H1 (cell line): Measurements from ENCODE around the gene OBP2B. TPM values are rescaled to one million over a fixed set of nuclear protein-coding genes. Genes with fewer than 3 reads are reported as not detected.

Experiments used
- CTCF ChIA-PET: fragments of 300-600 bp; sonication (Branson Sonifier 250); formaldehyde crosslinking; loops from one replicate; lab custom pipeline; 2021; ENCODE audit not compliant: partially characterized antibody; lab: Charles Lee
- POLR2A ChIA-PET: fragments of 300-600 bp; sonication (Branson Sonifier 250); formaldehyde crosslinking; loops from one replicate; lab custom pipeline; 2021; ENCODE audit warnings: inconsistent platforms; ENCODE audit not compliant: partially characterized antibody; lab: Charles Lee
- DNase-seq, 2 experiments: peaks; one replicate each; pipeline versions ENCODE4 v3.0.0 to v3.0.0-alpha.2; 2010 to 2022; ENCODE audit warnings: low spot score in 2 of 2, low read depth in 1 of 2, mixed read lengths in 1 of 2
- FAIRE-seq: peaks from 2 replicates; lab custom pipeline; 2011; peaks lifted over from hg19 to GRCh38; lab: Jason Lieb, UNC
- H2AFZ ChIP-seq: 2 replicates; pipeline ENCODE4 v1.8.1; 2012; ENCODE audit warnings: low read length, inconsistent platforms
- H2AK5ac ChIP-seq: 2 replicates; pipeline ENCODE4 v1.6.1; 2013; ENCODE audit warnings: low read depth, low read length
- H2BK120ac ChIP-seq: replicated peaks from 2 replicates; pipeline ENCODE3; 2013; ENCODE audit warnings: low read depth, low read length, inconsistent platforms
- H2BK12ac ChIP-seq: 2 replicates; pipeline ENCODE4 v1.6.1; 2013; ENCODE audit warnings: low read depth, low read length
- H2BK15ac ChIP-seq: 2 replicates; pipeline ENCODE4 v1.6.1; 2013; ENCODE audit warnings: low read length
- H2BK20ac ChIP-seq: 2 replicates; pipeline ENCODE4 v1.6.1; 2013; ENCODE audit warnings: low read length
- H2BK5ac ChIP-seq: 2 replicates; pipeline ENCODE4 v1.6.1; 2013; ENCODE audit warnings: low read depth, low read length
- H3K14ac ChIP-seq: 2 replicates; pipeline ENCODE4 v1.6.1; 2013; ENCODE audit warnings: inconsistent platforms; ENCODE audit not compliant: insufficient read length
- H3K18ac ChIP-seq: 2 replicates; pipeline ENCODE4 v1.6.1; 2013; ENCODE audit warnings: low read length; ENCODE audit errors: extremely low read depth
- H3K23ac ChIP-seq: 2 replicates; pipeline ENCODE4 v1.6.1; 2013; ENCODE audit warnings: inconsistent platforms; ENCODE audit not compliant: insufficient read length
- H3K23me2 ChIP-seq: 2 replicates; pipeline ENCODE4 v1.6.1; 2013; ENCODE audit warnings: low read depth, low read length
- H3K27ac ChIP-seq: 2 replicates; pipeline ENCODE4 v1.6.1; 2011; ENCODE audit warnings: low read depth, low read length, inconsistent platforms
- H3K27me3 ChIP-seq, 4 experiments: replicated peaks in 1 of 4; 1 replicate in 1 of 4; 2 replicates in 3 of 4; pipeline versions ENCODE4 v1.6.1 to v1.8.1; 2011 to 2013; ENCODE audit warnings: low read length in 3 of 4, mild to moderate bottlenecking in 3 of 4, inconsistent platforms in 2 of 4, mixed read lengths in 2 of 4, moderate library complexity in 1 of 4; ENCODE audit not compliant: control insufficient read depth in 3 of 4, insufficient read depth in 3 of 4; ENCODE audit errors: extremely low read depth in 1 of 4
- H3K36me3 ChIP-seq, 4 experiments: 2 replicates each; pipeline versions ENCODE4 v1.6.1 to v1.8.1; 2011 to 2013; ENCODE audit warnings: mild to moderate bottlenecking in 4 of 4, low read length in 3 of 4, moderate library complexity in 2 of 4, control low read depth in 1 of 4, inconsistent platforms in 1 of 4; ENCODE audit not compliant: insufficient read depth in 4 of 4, control insufficient read depth in 2 of 4
- H3K4ac ChIP-seq: replicated peaks from 2 replicates; pipeline ENCODE3; 2013; ENCODE audit warnings: low read length, low read depth, mixed read lengths, inconsistent platforms; ENCODE audit not compliant: insufficient read length
- H3K4me1 ChIP-seq, 4 experiments: replicated peaks in 1 of 4; 1 replicate in 1 of 4; 2 replicates in 3 of 4; pipeline versions ENCODE4 v1.6.1 to v1.8.1; 2011 to 2013; ENCODE audit warnings: low read length in 3 of 4, inconsistent platforms in 2 of 4, mixed read lengths in 1 of 4; ENCODE audit not compliant: insufficient read depth in 4 of 4, control insufficient read depth in 3 of 4
- H3K4me2 ChIP-seq, 2 experiments: 2 replicates each; pipeline versions ENCODE4 v1.6.1 to v1.8.1; 2011 to 2013; ENCODE audit warnings: low read depth in 2 of 2, low read length in 2 of 2, control low read depth in 1 of 2, inconsistent platforms in 1 of 2, mild to moderate bottlenecking in 1 of 2; ENCODE audit not compliant: insufficient read depth in 1 of 2
- H3K4me3 ChIP-seq, 4 experiments: fragments of 200-600, 300-600 bp in 1 of 4; sonication (generic), shearing (Covaris generic), sonication (Bioruptor Twin) in 1 of 4; 2 replicates each; pipeline versions ENCODE4 v1.5.1 to v1.8.1; 2011 to 2016; ENCODE audit warnings: low read length in 4 of 4, low read depth in 3 of 4, control low read depth in 2 of 4, inconsistent platforms in 2 of 4, mild to moderate bottlenecking in 2 of 4, mixed read lengths in 1 of 4, moderate library complexity in 1 of 4; ENCODE audit not compliant: insufficient read depth in 2 of 4; ENCODE audit errors: extremely low read depth in 1 of 4
- H3K56ac ChIP-seq: replicated peaks from 2 replicates; pipeline ENCODE3; 2013; ENCODE audit warnings: low read depth, mild to moderate bottlenecking, mixed read lengths, low read length, inconsistent platforms; ENCODE audit not compliant: insufficient read length
- H3K79me1 ChIP-seq: 2 replicates; pipeline ENCODE4 v1.6.1; 2013; ENCODE audit warnings: low read depth, low read length, control low read depth
- H3K79me2 ChIP-seq, 2 experiments: 2 replicates each; pipeline versions ENCODE4 v1.6.1 to v1.8.1; 2012 to 2013; ENCODE audit warnings: low read length in 2 of 2, mild to moderate bottlenecking in 2 of 2, inconsistent platforms in 1 of 2; ENCODE audit not compliant: insufficient read depth in 2 of 2, control insufficient read depth in 1 of 2
- H3K9ac ChIP-seq, 4 experiments: replicated peaks in 1 of 4; 1 replicate in 1 of 4; 2 replicates in 3 of 4; pipeline versions ENCODE4 v1.6.1 to v1.8.1; 2011 to 2013; ENCODE audit warnings: low read depth in 3 of 4, low read length in 3 of 4, control low read depth in 2 of 4, mild to moderate bottlenecking in 2 of 4, moderate library complexity in 2 of 4, inconsistent platforms in 1 of 4; ENCODE audit errors: extremely low read depth in 1 of 4
- H3K9me3 ChIP-seq, 2 experiments: 2 replicates each; pipeline versions ENCODE4 v1.6.1 to v1.8.1; 2012 to 2013; ENCODE audit warnings: mild to moderate bottlenecking in 2 of 2, moderate library complexity in 2 of 2, control low read depth in 1 of 2, inconsistent platforms in 1 of 2, low read depth in 1 of 2, low read length in 1 of 2, mixed read lengths in 1 of 2; ENCODE audit not compliant: insufficient read depth in 2 of 2
- H4K20me1 ChIP-seq, 2 experiments: replicated peaks in 1 of 2; 2 replicates each; pipeline versions ENCODE3 to v1.8.1; 2011 to 2013; ENCODE audit warnings: inconsistent platforms in 2 of 2, low read length in 2 of 2, mild to moderate bottlenecking in 1 of 2; ENCODE audit not compliant: insufficient read depth in 2 of 2, control insufficient read depth in 1 of 2
- H4K5ac ChIP-seq: 2 replicates; pipeline ENCODE4 v1.6.1; 2013; ENCODE audit warnings: low read length, low read depth, mixed read lengths, inconsistent platforms; ENCODE audit not compliant: insufficient read length
- H4K8ac ChIP-seq: 2 replicates; pipeline ENCODE4 v1.8.0; 2013; ENCODE audit warnings: mild to moderate bottlenecking, moderate library complexity, low read length, inconsistent platforms; ENCODE audit not compliant: insufficient read depth; ENCODE audit errors: extremely low read depth
- H4K91ac ChIP-seq: replicated peaks from 2 replicates; pipeline ENCODE3; 2013; ENCODE audit warnings: low read length, mixed read lengths, inconsistent platforms; ENCODE audit not compliant: insufficient read length
- CTBP2 ChIP-seq: IDR thresholded peaks from 2 replicates; pipeline ENCODE4 v1.7.0; 2011; ENCODE audit warnings: borderline replicate concordance, mild to moderate bottlenecking, moderate library complexity, mixed read lengths, low read length; ENCODE audit not compliant: insufficient read depth, insufficient read length
- RXRA ChIP-seq: IDR thresholded peaks from 2 replicates; pipeline ENCODE4 v1.6.1; 2011; ENCODE audit warnings: low read depth, mild to moderate bottlenecking, low read length, moderate library complexity; ENCODE audit not compliant: insufficient read depth
- YY1 ChIP-seq: IDR thresholded peaks from 2 replicates; pipeline ENCODE4 v1.6.1; 2011; ENCODE audit warnings: low read depth, mild to moderate bottlenecking, low read length
- WGBS, 2 experiments: shearing (Covaris generic) in 1 of 2; methylation state at CpG; one replicate each; pipeline versions ENCODE4 v1.1.6 to v1.1.7; 2013 to 2015; ENCODE audit warnings: low lambda C conversion rate in 2 of 2, mixed read lengths in 2 of 2, inconsistent platforms in 1 of 2, low coverage in 1 of 2, missing lambda C conversion rate in 1 of 2; ENCODE audit not compliant: insufficient replicate concordance in 2 of 2, insufficient coverage in 1 of 2, insufficient read length in 1 of 2; ENCODE audit errors: extremely low coverage in 1 of 2, missing lambda C conversion rate in 1 of 2; 5-methylcytosine and 5-hydroxymethylcytosine counted together
- polyA plus RNA-seq, 7 experiments: library from polyadenylated mRNA; depleted of rRNA in 3 of 7; stranded (reverse) in 5 of 7; unstranded in 2 of 7; fragments of >200 nt in 5 of 7; fragments of 200-250 nt in 2 of 7; gene quantifications; 1 replicate in 5 of 7; 2 replicates in 1 of 7; 4 replicates in 1 of 7; pipeline versions ENCODE4 v1.2.1 to v1.2.3, GENCODE V29; 2011 to 2013; ENCODE audit warnings: missing spikeins in 2 of 7, mixed read lengths in 2 of 7
- total RNA-seq: library from RNA; stranded (reverse); fragmentation: NEBNext Ultra II Directional; extraction: Animal tissue kit (Norgen Biotek cat#: 25700); gene quantifications from 2 replicates; pipeline ENCODE4 v1.2.1, GENCODE V29; 2021

OBP2B gene
- total and polyA plus RNA-seq, 2 of the 8 experiments (the other 6 are each of a cell fraction or from before 2014, with no cell fraction given) = not detected

DNA sequence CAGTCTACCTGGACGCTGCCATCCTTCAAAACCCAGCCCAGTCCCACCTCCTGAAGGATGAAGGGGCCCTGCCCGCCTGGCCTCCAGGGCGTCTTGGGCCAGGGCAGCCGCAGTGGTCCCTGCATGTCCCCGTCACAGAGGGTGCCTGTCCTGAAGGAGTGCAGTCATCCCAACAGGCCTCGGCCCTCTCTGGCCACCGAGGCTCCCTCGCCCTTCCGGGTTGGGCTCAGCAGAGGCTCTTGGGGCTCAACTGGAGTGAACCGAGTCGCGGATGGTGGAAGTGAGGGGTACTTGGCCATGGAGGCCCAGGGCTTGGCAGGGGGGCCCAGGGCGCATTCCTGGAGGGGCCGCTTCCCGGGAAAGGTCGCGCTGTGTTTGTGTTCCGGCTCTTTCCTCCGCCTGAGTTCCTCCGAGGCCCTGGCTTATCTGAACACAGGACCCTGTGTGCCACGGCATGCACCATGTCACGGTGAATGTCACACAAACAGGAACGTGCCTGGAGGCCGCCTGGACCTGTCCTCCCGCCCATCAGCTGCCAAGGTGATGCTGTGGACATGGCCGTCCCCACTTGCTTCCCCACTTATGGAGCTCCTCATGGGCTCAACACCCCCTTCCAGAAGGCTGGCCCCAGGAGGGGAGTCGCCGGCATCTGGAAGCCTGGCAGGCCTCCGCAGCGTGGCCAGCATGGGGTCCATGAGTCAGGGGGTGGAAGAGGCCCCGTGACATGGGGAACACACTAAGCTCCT, 25.7 kb upstream of the OBP2B start:
- no peak overlapping the region for H3K27ac ChIP-seq
- H4K5ac ChIP-seq = no peak overlapping the region
- H2BK15ac ChIP-seq = no peak overlapping the region
- H3K4me2 ChIP-seq = no peak overlapping the region
- peaks cover 0 to 12% (median 6%) of the 10 kb centered on the region in 4 experiments; a peak in 4 of 7 replicates for H3K27me3 ChIP-seq
- no peak overlapping the region for H2AK5ac ChIP-seq
- H2BK12ac ChIP-seq = no peak overlapping the region
- no peak overlapping the region for H3K23ac ChIP-seq
- no peaks in the 10 kb centered on the region for H3K36me3 ChIP-seq
- H4K8ac ChIP-seq = no peak overlapping the region
- ChIA-PET POLR2A (no interaction called here), CTCF (interaction anchor here (1.1 kb wide), 1 partner anchor 47 kb away, joined by 4 read pairs; no protein-coding TSS in a partner anchor)
- H3K23me2 ChIP-seq = peaks cover 5% of the 10 kb centered on the region; the same call in 1 of the 2 replicates
- no peak for FAIRE-seq
- no peak overlapping the region for H2BK5ac ChIP-seq
- no peak overlapping the region for H3K56ac ChIP-seq
- H3K4me3 ChIP-seq = no peak overlapping the region
- WGBS, 2 experiments = 88% methylated on average over 23 of the region's 31 CpGs; no CpG with 5 or more reads in 1 of the 2 experiments
- H4K91ac ChIP-seq = no peak overlapping the region
- H4K20me1 ChIP-seq = peaks cover 0 to 1% of the 10 kb centered on the region in 2 experiments
- H3K79me1 ChIP-seq = no peaks in the 10 kb centered on the region
- H3K9ac ChIP-seq = no peak overlapping the region
- no peaks in the 10 kb centered on the region for H3K79me2 ChIP-seq
- H3K4ac ChIP-seq = no peak overlapping the region
- peaks cover 0 to 2% of the 10 kb centered on the region in 2 experiments; a peak in 1 of 4 replicates for H3K9me3 ChIP-seq
- no peak overlapping the region for H2BK120ac ChIP-seq
- H2BK20ac ChIP-seq = no peak overlapping the region
- H3K4me1 ChIP-seq = peaks cover 0 to 2% (median under 1%) of the 10 kb centered on the region in 4 experiments; a peak in 2 of 7 replicates
- TF ChIP-seq YY1 (no peak), RXRA (no peak), CTBP2 (no peak)
- H3K14ac ChIP-seq = no peak overlapping the region
- DNase-seq = no peak
- no peak overlapping the region for H2AFZ ChIP-seq
- H3K18ac ChIP-seq = no peak overlapping the region
